ENCODE results near the gene PLCB2.

DNA sequence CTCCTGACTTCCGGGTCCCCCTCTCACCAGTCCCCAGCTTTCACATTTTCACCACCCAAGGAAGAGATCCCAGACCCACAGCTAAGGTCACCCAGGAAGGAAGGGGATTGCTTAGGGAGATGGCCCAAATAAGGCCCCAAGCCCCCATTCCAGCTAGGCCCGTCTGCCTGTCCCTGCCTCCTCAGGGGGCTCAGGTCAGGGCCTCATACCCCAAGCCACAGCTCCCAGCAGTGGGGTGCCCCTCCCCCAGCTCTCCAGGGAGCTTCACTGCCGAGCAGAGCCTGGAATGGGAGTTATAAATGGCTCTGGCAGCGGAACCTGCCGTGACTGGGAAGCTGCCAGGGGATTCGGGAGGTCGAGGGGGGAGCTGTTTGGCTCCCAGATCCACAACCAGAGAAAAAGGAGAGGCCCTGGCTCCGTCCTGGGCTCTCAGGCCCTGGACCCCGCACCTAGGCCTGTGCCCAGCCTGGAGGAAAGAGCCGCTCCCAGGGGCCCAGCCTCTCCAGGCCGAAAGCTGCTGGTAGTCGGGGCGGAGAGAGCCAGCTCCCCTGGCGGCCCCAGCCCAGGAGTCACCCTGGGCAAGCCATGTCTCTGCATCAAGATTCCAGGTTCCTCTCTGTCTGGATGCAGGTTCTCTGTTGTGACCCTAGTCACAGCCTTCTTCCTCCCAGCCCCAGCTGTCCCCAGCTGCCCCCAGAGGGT, 32.5 kb upstream of the PLCB2 start:
- TF ChIP-seq CTCF (conservative IDR thresholded peaks at IDR 0.05) (no peak), EZH2 (IDR thresholded peaks at IDR 0.05; ENCODE audit: low read depth) (no peak)
